ENCODE results near the gene GOSR2. TPM values are rescaled to one million over a fixed set of nuclear protein-coding genes. Genes with fewer than 3 reads are reported as not detected.

The GOSR2 gene
- total RNA-seq (2014; rRNA removed; shearing (Covaris generic)) = 14.2 and 16.5 TPM in 2 replicates

DNA sequence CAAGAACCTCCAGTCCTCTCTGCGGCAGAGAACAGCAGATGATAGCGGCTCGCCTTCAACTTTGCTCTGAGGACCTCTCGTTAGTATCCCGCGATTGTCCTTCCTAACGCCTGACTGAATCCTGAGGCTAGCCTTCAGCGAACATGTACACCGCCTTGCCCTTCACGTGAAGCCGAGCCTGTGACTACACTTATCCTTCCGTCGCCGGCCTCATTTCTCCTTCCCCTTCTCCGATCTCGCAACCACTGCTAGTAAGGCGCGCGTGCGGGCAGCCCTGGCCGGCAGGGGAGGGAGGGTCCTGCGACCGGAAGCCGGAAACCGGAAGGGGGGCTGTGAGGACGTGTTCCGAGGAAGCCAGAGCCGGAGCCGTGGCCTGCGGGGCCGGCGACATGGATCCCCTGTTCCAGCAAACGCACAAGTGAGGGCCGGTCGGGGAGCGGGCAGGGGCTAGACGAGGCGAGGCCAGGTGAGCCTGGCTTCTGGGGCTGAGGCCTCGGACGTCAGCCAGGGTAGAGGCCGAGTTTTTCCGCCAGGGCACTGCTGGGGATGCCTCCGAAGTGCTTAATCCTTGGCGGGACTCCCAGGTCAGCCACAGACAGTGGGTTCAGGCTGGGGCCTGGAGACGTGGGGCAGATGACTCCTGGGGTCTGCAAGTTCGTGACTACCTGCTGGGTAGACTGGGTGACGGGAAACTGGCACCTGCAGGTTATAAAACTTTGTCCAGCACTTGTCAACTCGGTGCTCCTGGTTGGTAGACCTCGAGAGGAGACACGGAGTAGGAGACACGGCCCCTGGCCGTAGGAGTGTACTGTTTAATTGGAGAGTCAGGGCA lies at the start of gene GOSR2:
Gene GOSR2, plus strand, starts transcription at position 357 of the 832 bp plus-strand sequence. Its CDS starts 33 bp downstream, at position 390.
- DNase-seq (ENCODE audit: low spot score) = peak; percentile 91

DNA sequence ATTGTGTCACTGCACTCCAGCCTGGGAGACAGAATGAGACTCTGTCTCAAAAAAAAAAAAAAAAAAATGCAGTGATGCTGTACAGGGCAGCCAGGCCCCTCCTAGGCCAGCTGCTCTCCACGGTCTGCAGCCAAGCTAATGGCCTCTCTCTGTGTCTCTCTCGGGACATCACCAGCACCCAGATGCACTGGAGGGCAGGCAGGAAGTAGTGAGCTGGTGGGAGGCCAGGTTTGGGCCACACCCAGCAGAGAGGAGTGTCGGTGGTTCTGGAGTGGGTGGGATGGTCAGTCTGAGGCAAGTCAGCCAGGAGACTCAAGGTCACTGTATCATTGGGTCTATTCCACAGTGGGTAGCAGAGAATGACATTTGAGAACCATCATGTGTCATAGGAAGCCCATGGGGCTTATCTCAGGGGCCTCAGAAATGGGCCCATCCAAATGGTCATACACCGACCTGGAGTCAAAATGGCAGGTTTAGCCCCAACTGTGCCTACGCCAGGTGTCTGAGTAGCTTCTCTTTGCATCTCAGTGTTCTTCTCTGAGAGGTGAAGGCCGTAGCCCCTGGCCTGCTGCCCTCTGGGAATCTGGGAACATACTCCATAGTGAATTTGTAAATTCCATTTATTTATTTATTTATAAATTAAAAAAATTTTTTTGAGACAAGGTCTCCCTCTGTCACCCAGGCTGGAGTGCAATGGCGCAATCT lies 48.9 kb upstream of the GOSR2 start:
- DNase-seq (ENCODE audit: low spot score) = no peak

DNA sequence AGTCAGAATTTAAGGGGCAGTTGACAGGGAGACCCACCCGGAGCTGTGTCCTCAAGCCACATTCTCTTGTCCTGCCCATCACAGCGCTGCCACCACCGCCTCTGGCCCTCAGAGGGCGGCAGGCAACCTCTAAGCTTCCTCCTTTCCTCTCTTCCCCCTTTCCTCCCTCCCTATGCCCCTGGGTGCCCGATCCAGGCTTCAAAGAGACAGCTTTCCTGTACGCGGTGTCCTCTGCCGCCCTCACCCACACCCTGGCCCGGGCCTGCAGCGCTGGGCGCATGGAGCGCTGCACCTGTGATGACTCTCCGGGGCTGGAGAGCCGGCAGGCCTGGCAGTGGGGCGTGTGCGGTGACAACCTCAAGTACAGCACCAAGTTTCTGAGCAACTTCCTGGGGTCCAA lies 48.1 kb upstream of the GOSR2 start:
- no peak for DNase-seq (ENCODE audit: low spot score)

DNA sequence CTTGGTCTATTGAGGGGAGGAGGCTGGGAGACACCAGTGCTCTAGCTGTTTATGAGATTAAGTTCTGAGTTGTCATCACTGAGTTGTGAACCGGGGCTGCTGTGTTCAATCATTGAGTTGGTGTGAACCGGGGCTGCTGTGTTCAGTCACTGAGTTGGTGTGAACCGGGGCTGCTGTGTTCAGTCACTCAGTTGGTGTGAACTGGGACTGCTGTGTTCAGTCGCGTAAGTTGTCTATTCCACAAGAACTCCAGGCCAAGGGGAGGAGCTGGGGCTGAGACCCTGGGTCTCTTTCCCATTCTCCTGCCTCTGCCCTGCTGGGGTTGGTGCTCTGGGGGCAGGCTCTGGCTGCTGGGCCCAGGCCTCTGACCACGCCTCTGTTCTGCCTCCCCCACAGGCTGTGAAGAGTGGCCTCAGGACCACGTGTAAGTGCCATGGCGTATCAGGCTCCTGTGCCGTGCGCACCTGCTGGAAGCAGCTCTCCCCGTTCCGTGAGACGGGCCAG lies 47.1 kb upstream of the GOSR2 start:
- no peak for DNase-seq (ENCODE audit: low spot score)

DNA sequence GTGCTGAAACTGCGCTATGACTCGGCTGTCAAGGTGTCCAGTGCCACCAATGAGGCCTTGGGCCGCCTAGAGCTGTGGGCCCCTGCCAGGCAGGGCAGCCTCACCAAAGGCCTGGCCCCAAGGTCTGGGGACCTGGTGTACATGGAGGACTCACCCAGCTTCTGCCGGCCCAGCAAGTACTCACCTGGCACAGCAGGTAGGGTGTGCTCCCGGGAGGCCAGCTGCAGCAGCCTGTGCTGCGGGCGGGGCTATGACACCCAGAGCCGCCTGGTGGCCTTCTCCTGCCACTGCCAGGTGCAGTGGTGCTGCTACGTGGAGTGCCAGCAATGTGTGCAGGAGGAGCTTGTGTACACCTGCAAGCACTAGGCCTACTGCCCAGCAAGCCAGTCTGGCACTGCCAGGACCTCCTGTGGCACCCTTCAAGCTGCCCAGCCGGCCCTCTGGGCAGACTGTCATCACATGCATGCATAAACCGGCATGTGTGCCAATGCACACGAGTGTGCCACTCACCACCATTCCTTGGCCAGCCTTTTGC lies 46.5 kb upstream of the GOSR2 start:
- peak; percentile 79 for DNase-seq (ENCODE audit: low spot score)

DNA sequence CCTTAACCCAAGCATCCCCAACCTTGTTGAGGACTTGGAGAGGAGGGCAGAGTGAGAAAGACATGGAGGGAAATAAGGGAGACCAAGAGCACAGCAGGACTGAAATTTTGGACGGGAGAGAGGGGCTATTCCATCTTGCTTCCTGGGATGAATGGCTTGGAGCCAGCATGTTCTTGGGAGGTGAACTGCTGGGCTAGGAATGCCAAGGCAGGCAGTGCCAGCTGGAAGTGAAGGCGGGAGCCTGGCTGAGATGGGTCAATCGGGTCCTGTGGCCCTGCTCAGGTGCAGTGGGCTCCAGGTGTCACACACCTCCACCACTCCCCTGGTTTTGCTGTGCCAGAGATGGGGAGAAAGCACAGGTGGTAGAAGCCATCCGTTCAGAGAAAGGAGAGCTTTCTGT lies 46.0 kb upstream of the GOSR2 start:
- no peak for DNase-seq (ENCODE audit: low spot score)

DNA sequence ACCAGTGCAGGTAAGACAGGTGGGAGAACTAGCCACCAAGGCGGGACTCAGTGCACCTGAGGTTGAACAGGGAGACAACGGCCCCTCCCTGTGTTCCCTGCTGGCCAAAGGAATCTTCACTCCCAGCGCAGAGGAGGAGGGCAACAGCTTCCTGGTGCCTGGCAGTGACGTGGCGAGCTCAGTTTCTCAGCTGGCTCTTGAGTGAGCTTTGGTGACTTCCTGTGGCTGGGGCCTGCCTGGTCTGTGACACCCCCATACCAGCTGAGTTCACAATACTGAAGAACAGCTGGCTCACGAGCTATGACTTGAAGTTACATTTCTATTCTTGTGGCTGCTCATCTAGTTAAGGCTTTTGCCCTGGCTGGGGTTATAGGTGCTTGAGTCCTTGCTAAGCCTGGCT lies 45.5 kb upstream of the GOSR2 start:
- DNase-seq (ENCODE audit: low spot score) = no peak

DNA sequence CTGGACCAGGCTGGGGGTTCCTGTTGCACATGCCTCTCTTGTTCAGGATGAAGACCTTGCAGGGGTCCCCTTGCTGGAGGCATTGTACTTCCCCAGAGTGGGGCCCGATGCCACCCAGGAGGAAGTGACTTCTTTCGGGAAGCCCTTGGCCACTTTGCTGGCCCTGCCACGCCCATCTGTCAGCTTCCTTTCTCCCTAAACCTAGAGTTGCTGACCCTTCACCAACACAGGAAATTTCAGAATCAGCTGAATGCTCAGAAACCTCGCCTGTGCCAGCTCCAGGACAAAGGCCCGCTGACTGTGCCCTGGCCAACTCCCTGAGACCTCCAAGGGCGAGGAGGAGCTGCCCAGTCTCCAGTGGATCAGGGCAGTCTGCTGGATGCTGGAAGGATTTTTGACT lies 44.9 kb upstream of the GOSR2 start:
- no peak for DNase-seq (ENCODE audit: low spot score)

DNA sequence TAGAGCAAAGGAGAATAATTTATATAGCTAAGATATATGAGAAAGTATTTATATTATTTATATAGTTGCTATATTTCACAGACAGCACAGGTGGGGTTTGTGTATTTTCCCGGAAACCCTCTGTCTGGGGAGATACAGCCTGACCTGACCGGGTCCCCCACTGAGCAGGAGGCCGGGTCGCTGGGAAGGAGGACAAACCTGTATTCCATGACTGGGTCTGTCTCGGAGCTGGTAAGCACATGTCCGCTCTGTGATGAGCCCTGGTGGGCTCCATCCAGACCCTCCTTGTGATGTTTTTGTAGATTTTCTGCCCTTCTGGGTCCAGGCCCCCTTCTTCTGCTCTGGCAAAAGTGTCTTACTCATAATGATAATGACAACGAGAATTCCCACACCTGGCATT lies 43.9 kb upstream of the GOSR2 start:
- DNase-seq (ENCODE audit: low spot score) = no peak

DNA sequence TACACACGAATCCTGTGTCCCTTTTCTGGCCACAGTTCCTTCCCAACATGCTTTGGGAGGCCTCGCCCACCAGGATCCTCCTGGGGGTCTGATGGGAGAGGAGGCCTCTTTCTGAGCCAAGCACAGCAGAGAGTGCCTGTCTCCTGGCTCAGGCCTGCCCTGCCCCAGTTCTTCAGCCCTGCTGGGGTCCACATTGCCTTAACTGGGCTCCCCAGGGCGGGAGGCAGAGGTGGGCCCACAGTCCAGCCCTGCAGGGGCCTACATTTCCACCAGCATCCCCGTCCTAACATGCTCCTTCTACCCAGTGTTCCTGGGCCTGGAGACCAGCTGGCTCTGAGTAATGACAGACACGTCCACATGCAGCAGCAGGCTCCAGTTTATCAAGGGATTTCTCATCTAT lies 41.9 kb upstream of the GOSR2 start:
- DNase-seq (ENCODE audit: low spot score) = no peak

DNA sequence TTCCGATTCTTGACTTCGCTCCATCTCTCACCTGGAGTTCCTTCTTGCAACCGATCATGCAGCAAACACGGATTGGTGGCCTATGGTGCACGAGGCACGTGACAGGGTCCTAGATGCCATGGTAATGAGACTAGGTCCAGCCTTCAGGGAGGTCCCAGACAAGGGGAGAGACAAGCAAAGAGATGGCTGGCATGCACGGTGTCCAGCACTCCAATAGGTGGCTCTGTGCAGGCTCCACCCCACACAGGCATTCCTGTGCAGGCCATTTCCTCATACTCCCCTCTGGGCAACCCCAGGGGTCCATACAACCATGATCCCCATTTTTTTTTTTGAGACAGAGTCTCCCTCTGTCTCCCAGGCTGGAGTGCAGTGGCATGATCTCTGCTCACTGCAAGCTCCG lies 40.3 kb upstream of the GOSR2 start:
- DNase-seq (ENCODE audit: low spot score) = no peak

DNA sequence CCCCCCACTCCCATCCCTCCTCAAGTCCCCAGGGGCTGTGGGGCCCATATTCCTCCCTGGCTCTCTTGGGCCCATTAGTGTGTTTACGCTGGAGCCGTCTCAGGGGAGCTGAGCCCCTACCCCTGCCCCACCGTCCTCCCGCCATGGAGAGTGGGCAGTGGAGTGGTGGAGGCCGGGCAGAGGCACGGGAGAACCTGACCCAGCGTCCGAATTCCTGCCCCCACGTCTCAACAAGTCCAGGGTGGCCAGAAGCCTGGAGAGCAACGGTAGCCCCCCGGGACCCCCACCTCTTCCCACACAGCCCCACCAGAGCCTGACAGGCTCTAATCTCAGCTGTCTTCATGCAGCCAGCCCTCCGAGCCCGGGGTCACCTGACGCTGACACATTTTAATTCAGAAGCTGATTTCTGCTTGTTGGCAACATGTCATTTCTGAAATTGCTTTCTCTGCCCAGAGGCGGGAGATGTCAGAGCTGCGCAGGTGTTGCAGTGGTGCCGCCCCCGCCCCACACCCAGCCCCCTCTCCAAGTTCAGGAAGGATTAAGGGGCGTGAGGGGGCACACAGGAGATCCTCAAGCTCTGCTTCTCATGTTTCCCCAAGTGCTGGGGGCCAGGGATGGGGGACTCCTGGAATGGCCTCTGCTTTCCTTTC lies 39.0 kb upstream of the GOSR2 start:
- DNase-seq (ENCODE audit: low spot score) = no peak

DNA sequence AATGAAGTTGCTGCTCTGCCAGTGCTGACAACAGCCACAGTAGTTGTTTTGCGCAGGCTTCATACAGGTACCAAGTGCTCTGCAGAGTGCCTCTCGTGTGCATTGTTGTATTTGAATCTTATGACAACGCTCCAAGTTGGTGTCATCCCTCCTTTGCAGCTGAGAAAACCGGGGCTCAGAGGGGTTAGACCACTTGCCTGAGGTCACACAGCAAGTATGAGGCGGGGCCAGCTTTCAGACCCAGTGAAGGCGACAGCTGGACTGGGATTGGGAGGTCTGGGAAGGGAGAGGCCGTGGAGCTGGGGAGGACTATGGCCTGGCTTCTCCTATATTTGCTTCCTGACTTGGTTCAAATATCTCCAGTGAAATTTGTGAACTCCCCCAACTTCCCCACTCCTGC lies 38.4 kb upstream of the GOSR2 start:
- DNase-seq (ENCODE audit: low spot score) = no peak

DNA sequence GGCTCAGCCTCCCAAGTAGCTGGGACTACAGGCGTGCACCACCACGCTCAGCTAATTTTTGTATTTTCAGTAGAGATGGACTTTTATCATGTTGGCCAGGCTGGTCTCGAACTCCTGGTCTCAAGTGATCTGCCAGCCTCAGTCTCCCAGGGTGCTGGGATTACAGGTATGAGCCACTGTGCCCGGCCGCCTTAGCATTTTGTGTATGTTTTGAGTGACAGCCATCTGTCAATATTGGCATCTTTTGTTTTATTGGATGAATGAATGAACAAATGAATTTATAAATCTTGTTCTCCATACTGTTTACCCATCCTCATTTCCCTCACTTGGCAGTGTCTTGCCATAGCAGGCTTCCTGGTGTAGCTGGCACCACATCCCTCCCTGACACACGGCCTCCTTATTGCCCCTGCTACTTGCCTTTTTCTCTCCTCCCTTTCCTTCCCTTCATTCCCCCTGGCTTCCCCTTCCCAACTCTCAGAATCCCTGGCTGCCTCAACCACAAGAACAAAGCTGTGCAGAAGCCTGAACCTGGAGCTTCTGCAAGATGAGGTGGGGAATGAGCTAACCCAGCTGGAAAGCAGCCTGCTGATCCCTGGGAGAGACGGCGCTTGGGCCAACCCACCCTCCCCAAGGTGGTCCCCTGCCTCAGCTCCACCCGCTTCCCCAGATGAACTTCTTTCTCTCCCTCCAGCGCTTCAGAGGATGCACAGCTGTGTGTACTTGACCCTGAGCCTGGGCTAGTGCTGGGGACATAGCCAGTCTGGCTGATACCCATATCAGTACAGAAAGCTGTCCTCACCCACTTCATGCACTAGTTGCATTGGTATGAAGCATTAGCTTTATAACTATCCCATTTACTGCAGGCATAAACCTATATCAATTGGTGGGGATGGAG lies 37.3 kb upstream of the GOSR2 start:
- no peak for DNase-seq (ENCODE audit: low spot score)

DNA sequence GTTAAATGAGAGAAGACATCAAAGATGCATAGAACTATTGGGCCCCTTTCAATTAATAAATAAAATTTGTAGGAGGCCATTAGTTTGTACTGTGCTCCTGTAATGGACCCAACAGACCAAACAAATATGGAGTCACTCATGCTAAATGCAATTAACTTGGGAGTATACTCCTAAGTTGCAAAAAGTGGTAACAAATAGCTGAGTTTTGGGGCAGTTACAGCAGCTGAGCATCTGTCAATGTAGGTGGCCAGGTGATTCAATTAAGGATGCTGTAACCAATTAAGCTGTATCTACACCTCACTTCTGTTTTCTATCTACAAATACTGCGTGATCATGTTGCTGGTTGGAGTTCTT lies 36.7 kb upstream of the GOSR2 start:
- no peak for DNase-seq (ENCODE audit: low spot score)

DNA sequence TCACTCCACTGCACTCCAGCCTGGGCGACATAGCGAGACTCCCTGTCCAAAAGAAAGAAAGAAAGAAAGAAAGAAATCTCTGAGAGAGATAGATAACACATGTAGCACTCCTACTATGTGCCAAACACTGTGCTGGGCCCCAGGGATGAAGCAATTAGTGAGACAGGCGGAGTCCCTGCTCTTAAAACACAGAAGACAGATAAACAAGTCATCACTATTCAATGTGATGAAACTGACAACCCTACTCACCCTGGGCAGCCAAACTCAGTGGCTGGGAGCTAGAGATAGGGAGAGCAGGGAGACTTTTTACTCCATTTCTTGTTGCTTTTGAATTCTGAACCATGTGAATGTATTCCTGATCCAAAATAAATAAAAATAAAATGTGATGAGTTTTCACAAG lies 35.2 kb upstream of the GOSR2 start:
- no peak for DNase-seq (ENCODE audit: low spot score)

DNA sequence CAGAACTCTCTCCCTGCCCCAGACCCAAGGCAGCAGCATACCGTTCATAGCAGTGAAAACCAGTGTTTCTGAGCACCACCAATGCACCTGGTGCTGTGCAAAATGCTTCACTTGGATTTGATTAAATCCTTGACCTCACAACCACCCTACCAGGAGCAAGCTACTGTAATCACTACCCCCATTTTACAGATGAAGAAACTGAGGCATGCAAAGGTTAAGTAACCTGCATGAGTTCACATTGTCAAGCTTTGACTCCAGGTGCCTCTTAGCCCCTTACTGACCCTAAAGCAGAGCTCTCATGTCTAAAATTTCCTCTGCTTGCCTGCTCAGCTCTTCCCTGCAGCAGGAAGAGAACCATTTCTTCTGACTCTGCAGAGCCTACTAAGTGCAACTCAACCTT lies 34.2 kb upstream of the GOSR2 start:
- DNase-seq (ENCODE audit: low spot score) = no peak

DNA sequence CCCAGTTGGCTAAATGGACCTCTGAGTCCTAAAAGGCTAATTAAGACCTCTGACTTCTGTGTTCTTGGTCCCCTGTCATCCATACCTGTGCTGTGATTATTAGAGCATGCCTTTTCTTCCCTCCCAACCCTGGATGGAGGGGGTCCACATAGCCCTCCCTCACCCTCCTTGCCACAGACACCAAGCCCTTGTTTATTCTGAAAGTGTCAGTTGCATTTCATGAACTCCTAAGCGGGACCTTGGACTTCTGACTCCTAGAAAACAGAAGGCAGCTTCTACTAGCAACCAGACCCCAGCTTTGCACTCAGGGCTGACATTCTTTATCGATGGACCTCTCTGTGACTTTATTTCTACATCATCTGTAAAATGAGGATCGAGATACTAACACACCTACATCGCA lies 33.4 kb upstream of the GOSR2 start:
- no peak for DNase-seq (ENCODE audit: low spot score)

DNA sequence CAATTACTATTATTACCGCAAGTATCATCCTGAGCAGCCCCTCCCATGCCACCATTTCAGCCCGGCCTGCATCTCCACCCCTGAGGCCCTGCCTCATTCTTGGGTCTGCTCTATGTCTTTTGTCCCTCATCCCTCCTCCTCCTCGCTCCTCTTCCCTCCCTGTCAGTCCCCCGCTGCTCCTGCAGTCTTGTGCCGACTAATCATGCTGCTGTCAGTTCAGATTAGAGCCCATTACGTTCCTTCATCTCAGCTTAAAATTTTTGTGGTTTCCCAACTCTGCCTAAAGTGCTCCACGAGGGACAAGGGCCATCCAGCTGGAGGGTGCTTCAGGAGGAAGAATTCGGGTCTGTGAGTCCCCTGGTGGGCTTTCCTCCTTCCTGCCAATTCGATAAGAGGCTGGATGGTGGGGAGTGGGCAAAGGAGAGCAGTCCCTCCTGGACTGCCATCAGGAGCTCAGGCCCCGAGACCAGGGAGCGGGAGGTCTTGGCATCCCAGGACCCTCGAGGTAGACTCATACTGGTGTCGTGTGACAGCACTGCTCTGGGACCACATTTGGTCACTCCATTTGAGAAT lies 32.9 kb upstream of the GOSR2 start:
- no peak for DNase-seq (ENCODE audit: low spot score)

DNA sequence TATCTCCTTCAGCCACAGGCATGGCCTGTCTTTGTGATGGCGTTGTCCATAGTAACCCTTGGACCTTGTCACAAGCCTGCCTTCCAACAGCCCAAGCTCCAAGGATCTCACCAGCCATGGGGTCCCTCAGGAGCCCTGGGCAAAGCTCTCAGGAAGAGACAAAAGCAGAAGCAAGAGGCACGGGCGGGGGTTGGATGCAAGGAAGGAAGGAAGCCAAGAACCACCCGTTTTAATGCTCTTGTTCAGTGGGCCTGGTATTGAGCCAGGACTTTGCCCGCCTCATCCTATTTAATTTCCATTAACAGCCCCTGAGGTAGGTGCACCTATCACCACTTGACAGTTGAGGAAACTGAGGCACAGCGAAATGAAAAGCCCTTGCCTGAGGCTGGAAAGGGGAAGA lies 32.3 kb upstream of the GOSR2 start:
- DNase-seq (ENCODE audit: low spot score) = no peak

DNA sequence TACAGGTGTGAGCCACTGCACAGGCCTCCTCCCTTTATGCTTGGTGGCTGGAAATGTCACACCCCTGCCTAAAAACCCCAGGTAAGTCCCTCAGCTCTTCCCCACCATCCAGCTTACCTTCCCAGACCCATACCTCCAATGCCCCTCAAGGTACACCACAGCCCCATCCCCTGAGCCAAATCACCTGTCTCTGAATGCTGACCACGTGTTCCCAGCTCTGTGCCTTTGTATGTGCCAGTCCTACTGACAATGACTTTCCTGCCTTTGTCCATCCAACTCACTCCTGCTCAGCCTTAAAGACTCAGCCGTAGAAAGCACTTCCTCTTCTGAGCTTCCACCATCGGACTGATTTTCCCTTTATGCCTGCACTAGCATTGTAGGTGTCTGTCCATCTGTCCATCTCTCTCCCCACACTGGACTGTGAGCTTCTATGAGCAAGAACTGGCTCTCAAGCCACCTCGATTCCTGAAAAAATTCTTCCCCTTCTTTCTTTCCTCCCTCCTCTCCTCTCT lies 30.7 kb upstream of the GOSR2 start:
- no peak for DNase-seq (ENCODE audit: low spot score)
